GM21447 (cell line): ENCODE measurements around the gene THSD4.
"Not testable (repeated sequence)": the region's sequence is repeated elsewhere in the genome, so short reads cannot be mapped to it uniquely, and the experiment has no call there.

Source experiments
- ATAC-seq: cut with Tn5 transposase; IDR thresholded peaks from one replicate; pipeline ENCODE4 v1.9.1; 2021; ENCODE audit not compliant: unreplicated experiment

THSD4 gene

GRCh38 chr15:71120428-71120944 is 5.2 kb downstream of the THSD4 start:
- ATAC-seq: no peak

- no peak for ATAC-seq
Observed at GRCh38 chr15:71121442-71121841, 6.2 kb downstream of the THSD4 start.

GRCh38 chr15:71124937-71125790 is 9.9 kb downstream of the THSD4 start:
- no peak for ATAC-seq

DNA sequence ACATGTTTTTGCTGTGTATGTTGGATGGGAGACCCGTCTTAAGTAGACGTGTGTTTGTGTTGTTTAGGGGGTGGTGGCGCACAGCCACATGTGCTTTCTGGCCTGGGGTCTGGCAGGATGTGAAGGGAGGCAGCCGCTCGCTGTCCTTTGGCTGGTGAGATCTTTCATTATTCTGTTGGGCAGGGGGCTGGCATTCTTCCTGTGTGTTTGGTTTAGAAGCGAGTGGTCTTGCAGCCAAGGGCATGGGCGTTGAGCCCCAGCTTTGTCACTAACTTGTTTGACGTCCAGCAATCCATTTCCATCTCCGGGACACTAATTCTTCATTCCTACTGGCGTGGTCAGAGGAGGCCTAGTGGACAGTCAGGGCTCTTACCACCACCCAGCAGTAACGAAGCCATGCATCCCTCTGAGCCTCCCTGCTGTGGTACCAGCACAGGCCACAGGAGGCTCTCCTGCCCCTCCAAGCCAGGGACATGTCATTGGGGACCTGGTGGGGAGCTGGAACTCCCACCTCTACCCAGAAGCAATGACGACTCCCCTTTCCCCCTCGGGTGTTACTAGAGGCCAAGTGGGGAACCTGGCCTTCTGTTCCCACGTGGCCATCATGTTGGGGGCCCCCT is 10.7 kb downstream of the THSD4 start:
- ATAC-seq: no peak

DNA sequence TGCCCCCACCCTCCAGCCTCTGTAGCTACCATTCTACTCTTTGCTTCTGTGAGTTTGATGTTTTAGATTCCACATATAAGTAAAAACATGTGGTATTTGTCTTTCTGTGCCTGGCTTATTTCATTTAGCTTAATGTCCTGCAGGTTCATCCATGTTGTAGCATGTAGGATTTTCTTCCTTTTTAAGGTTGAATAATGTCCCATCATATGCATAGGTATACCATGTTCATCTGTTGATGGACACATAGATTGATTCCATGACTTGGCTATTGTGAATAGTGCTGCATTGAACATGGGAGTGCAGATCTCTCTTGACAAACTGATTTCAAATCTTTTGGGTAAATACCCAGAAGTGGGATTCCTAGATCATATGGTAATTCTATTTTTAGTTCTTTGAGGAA is 11.8 kb downstream of the THSD4 start:
- ATAC-seq: no peak

DNA sequence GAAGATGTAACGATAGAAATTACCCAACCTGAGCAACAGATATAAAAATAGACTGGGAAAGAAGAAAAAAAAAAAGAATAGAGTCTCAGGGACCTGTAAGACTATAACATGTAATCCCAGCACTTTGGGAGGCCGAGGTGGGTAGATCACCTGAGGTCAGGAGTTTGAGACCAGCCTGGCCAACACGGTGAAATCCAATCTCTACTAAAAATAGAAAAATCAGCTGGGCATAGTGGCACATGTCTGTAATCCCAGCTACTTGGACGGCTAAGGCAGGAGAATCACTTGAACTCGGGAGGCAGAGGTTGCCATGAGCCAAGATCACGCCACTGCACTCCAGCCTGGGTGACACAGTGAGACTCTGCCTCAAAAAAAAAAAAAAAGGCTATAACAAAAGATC is 12.9 kb downstream of the THSD4 start:
- ATAC-seq: not testable (repeated sequence)

DNA sequence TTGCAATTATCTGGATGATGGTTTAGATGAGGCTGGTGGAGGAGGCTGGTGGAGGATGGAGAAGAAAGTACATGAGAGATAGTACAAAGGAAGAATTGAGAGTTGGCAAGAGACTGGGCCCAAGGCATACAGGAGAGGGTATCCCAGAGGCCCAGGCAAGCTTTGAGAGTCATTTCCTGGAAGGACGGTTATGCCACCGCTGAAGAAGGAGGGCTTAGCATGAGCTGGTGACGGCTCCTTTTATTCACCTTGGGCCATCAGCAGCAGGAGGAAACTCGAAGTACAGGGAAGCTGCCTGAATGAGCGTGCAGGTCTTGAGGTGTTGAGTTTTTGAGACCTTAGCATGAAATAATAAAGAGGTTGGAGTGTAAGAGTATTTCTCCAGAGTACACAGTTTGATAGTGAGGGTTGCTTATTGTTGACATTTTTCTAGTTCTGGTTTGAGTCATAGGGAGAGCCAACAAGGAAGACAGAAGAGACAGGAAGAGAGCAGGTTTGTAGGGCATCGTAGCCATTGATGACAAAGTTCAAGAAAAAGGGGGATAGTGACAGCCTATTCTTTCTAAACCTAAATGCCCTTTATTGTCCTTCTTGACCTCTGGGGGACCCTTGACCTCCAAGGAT is 13.8 kb downstream of the THSD4 start:
- no peak for ATAC-seq

GRCh38 chr15:71129669-71130068 is 14.4 kb downstream of the THSD4 start:
- no peak for ATAC-seq

GRCh38 chr15:71131601-71132362 is 16.5 kb downstream of the THSD4 start:
- no peak for ATAC-seq

- ATAC-seq: no peak
Observed at GRCh38 chr15:71133747-71134472, 18.6 kb downstream of the THSD4 start.

DNA sequence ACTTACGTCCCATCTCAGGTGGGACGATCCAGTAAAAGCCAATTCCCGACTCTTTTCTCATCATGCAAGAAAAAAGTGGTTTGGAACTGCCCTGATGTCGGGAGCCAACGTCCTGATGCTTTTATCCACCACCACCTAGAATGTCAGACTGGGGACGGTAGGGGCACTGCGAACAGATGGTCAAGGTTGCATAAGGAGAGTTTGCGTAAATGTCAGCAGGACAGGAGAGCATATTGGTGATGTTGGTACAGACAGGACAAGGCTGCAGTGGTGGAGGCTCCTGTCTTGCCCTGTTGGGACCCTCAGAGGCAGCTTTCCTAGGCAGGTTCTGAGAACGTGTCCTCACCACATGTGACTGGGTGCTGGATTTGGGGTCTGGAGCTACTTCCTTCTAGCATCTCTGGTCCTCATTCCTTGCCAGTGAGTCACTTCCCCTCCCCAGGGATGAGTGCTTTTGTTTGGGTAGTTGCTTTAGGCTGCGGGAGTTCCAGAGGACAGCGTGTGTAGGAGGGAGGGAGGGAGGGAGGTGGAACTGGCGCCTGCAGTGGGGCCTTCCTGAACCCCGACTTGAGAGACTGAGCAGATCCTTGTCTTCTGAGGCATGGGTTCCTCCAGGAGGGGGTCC is 21.0 kb downstream of the THSD4 start:
- no peak for ATAC-seq

GRCh38 chr15:71136793-71137518 is 21.7 kb downstream of the THSD4 start:
- no peak for ATAC-seq

GRCh38 chr15:71138473-71138872 is 23.2 kb downstream of the THSD4 start:
- ATAC-seq: no peak

- ATAC-seq: no peak
Observed at GRCh38 chr15:71139241-71139640, 24.0 kb downstream of the THSD4 start.

GRCh38 chr15:71141572-71141971 is 26.3 kb downstream of the THSD4 start:
- ATAC-seq: no peak

DNA sequence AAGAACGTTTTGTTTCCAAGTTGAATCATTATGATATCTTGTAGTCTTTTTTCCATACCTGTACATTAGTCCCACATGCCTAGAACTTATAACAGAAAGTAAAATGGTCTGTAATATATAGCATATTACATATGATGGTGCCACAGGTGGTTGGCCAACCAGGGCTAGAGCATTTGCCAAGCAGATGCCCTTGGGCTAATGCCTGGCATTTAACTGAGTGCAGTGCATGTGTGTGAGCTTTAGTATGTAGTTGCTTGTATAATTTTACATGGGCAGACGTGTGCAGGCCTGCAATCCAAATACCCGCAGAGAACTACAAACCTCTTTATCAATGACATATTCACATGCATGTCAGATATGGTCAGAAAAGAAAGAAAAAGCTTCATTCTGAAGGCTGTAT is 27.5 kb downstream of the THSD4 start:
- no peak for ATAC-seq

GRCh38 chr15:71143373-71144310 is 28.4 kb downstream of the THSD4 start:
- no peak for ATAC-seq

DNA sequence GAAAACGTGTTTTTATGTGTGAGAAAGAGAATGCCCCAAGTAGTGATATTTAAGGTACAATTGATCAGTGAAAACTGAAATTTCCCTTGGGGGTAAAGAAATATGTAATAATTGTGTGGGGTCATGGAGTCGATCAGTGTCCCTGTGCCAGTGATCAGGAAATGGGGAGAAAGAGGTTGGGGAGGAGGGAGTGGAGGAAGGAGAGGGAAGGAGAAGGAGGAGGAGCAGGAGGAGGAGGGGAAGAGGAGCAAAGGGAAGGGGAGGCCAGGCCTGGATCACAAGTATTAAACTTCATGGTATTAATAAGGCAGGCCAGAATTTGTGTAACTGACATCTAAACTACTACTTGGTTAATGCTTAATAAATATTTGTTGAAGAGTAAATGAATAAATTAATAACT is 30.4 kb downstream of the THSD4 start:
- no peak for ATAC-seq
